GM19099 (cell line): ENCODE results near the gene PCED1B.

Source experiments
- POLR2A ChIP-seq: IDR thresholded peaks from 3 replicates; pipeline ENCODE4 v1.6.1; 2011; ENCODE audit warnings: low read depth; ENCODE audit not compliant: insufficient read length; ENCODE audit errors: extremely low read depth

PCED1B gene

GRCh38 chr12:47135578-47135977 lies 56.2 kb downstream of the PCED1B start:
- no peak for TF ChIP-seq POLR2A

- no peak for TF ChIP-seq POLR2A
Observed at GRCh38 chr12:47139000-47139681, 59.7 kb downstream of the PCED1B start.

DNA sequence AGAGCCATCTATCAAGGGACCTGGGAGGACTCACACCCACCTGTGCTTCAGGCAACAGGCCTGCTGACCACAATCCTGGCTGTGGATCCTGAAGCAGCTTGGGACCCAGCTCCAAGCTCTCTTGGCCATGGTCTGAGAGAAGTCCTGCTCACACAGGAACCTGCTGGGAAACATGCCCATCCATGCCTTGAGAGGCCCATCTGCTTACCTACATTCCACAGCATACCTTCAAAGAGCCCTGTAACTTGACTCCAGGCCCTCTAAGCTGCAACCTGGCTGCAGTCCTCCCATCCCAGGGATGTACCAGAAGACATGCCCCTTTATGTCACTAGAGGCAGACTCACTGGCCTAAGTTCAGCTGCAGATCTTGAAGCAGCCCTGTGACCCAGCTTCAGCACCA lies 62.0 kb downstream of the PCED1B start:
- no peak for TF ChIP-seq POLR2A

DNA sequence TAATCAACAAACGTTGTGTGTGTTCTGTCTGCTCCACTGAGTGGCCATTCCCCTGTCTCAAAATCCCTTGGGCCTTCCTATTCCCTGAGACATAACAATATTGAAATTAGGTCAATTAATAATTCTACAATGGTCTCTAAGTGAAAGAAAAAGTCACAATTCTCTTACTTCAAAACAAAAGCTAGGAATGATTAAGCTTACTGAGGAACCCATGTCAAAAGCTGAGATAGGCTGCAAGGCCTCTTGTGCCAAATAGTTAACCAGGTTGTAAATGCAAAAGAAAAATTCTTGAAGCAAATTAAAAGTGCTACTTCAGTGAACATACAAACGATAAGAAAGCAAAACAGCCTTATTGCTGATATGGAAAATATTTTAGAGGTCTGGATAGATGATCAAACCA lies 65.3 kb downstream of the PCED1B start:
- no peak for TF ChIP-seq POLR2A

DNA sequence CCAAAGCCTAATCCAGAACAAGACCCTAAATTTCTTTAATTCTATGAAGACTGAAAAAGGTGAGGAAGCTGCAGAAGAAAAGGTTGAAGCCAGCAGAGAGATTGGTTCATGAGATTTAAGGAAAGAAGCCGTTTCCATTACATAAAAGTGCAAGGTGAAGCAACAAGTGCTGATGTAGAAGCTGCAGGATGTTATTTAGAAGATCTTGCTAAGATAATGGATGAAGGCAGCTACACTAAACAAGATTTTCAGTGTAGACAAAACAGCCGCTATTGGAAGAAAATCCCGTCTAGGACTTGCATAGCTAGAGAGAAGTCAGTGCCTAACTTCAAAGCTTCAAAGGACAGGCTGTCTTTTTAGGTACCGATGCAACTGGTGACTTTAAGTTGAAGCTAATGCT lies 65.8 kb downstream of the PCED1B start:
- no peak for TF ChIP-seq POLR2A

GRCh38 chr12:47147739-47148138 lies 68.3 kb downstream of the PCED1B start:
- no peak for TF ChIP-seq POLR2A

DNA sequence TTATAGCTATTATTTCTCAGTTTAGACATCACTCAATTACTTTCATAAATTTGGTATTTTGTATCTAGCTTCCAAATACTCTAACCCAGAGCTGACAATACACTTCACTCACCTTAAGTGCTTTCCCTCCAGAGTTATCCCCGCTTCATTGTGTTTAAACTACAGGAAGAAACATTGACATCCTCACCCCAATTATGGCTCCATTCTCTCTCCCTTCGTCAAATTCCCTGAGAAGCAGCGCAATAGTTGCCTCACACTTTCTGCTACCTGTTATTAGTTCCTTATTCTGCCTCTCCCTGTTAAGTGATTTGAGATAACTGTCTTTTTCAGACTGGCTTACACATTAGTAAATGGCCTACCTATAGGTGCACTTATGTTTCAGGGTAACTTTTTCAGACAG lies 69.7 kb downstream of the PCED1B start:
- TF ChIP-seq POLR2A = no peak

- no peak for TF ChIP-seq POLR2A
Observed at GRCh38 chr12:47152095-47152494, 72.7 kb downstream of the PCED1B start.

GRCh38 chr12:47155457-47156166 lies 76.2 kb downstream of the PCED1B start:
- no peak for TF ChIP-seq POLR2A

- no peak for TF ChIP-seq POLR2A
Observed at GRCh38 chr12:47156167-47156736, 76.8 kb downstream of the PCED1B start.

GRCh38 chr12:47158792-47159191 lies 79.4 kb downstream of the PCED1B start:
- no peak for TF ChIP-seq POLR2A

DNA sequence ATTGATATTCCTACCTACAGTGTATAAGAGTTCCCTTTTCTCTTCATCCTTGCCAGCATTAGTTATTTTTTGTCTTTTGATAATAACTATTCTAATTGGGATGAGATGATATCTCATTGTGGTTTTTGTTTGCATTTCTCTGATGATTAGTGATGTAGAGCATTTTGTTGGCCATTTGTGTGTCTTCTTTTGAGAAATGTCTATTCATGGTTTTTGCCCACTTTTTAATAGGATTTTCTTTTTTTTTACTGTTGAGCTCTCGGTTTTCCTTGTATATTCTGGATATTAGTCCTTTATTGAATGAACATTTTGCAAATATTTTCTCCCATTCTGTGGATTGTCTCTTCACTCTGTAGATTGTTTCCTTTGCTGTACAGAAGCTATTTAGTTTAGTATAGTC lies 79.9 kb downstream of the PCED1B start:
- no peak for TF ChIP-seq POLR2A

- TF ChIP-seq POLR2A = no peak
Observed at GRCh38 chr12:47160316-47161244, 81.2 kb downstream of the PCED1B start.

DNA sequence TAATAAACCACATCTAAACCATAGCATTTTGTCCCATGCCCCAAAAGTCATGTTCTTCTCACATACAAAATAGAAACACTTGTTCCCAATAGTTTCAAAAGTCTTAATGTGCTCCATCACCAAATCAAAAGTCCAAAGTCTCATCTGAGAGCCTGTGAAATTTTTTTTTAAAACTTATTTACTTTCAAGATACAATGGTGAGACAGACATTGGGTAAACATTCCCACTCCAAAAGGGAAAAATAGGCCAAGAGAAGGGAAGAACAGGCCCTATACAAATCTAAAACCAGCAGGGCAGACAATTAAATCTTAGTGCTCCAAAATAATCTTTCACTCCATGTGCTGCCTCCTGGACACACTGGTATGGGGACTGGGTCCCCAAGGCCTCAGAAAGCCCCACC lies 84.7 kb downstream of the PCED1B start:
- no peak for TF ChIP-seq POLR2A

DNA sequence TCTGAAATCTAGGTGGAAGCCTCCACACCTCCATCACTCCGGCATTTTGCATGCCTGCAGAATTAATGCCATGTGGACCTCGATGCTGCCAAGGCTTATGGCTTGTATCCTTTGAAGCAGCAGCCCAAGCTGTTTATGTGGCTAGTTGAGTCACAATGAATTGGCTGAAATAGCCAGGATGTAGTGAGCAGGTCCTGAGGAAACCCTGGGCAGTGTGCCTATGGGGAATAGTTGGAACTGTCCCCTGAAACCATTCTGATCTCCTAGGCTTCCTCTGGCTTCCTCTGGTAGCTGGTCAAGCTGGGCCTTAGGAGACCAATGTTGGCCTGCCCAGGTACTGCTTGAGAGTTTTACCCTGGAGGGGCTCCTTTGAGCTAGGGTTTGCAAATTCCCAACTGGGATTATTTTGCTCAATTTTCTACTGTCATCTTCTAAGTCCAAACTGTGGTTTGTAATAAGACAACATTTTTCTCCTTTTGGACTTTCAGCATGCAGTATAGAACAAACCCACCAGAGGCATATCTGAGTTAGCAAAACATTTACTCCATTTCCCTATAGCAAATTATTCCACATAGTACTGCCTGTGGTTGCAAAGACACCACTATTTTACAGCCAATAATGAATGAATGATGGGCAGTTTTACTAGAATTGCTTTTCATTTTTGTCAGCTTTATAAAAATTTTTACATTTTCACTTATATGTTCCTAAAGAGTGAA lies 85.5 kb downstream of the PCED1B start:
- no peak for TF ChIP-seq POLR2A

DNA sequence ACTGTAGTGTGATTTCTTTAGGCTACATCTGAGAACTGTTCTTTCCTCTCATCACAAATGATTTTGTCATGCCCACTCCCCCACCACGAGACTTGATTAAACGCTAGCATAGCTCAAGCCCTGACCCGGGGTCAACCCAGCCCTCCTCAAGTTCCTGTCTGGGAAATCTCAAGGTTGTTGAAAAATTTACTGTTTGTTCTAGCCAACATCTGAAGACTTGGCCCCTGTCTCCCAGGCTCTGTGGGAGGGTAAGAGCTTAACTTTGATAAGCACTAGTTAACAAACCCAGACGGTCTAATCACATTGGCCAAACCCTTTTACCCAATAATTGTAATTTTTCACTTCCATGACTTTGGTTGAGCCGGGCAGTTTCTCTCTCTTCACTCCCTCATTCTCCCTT lies 86.5 kb downstream of the PCED1B start:
- TF ChIP-seq POLR2A = no peak
